Measurements from ENCODE around the gene E2F3.
"Not testable (repeated sequence)": the region's sequence is repeated elsewhere in the genome, so short reads cannot be mapped to it uniquely, and the experiment has no call there.

E2F3 gene

GRCh38 chr6:20472748-20473147, 71.1 kb downstream of the E2F3 start:
- DNase-seq, result no peak

- no peak for DNase-seq
Observed at GRCh38 chr6:20473518-20473917, 71.8 kb downstream of the E2F3 start.

- no peak for DNase-seq
Observed at GRCh38 chr6:20474874-20475542, 73.3 kb downstream of the E2F3 start.

- DNase-seq, result no peak
Observed at GRCh38 chr6:20476501-20477043, 74.9 kb downstream of the E2F3 start.

GRCh38 chr6:20477485-20477884, 75.8 kb downstream of the E2F3 start:
- no peak for DNase-seq

- DNase-seq, result no peak
Observed at GRCh38 chr6:20479060-20479459, 77.4 kb downstream of the E2F3 start.

- no peak for DNase-seq
Observed at GRCh38 chr6:20479526-20479925, 77.8 kb downstream of the E2F3 start.

- DNase-seq, result no peak
Observed at GRCh38 chr6:20481281-20481680, 79.6 kb downstream of the E2F3 start.

GRCh38 chr6:20483887-20484497, 82.3 kb downstream of the E2F3 start:
- no peak for DNase-seq

GRCh38 chr6:20486641-20487040, 85.0 kb downstream of the E2F3 start:
- DNase-seq, result no peak

- no peak for DNase-seq
Observed at GRCh38 chr6:20487669-20488375, 86.1 kb downstream of the E2F3 start.

GRCh38 chr6:20490591-20490990, 88.9 kb downstream of the E2F3 start:
- DNase-seq, result no peak

- no peak for DNase-seq
Observed at GRCh38 chr6:20492099-20492498, 90.4 kb downstream of the E2F3 start.

GRCh38 chr6:20497216-20498040, 95.7 kb downstream of the E2F3 start:
- DNase-seq, result no peak

- DNase-seq, result no peak
Observed at GRCh38 chr6:20498041-20498385, 96.3 kb downstream of the E2F3 start.

- DNase-seq, result no peak
Observed at GRCh38 chr6:20509212-20509611, 107.5 kb downstream of the E2F3 start.

- DNase-seq, result no peak
Observed at GRCh38 chr6:20511852-20512251, 110.2 kb downstream of the E2F3 start.

- DNase-seq, result not testable (repeated sequence)
Observed at GRCh38 chr6:20525208-20525607, 123.5 kb downstream of the E2F3 start.

GRCh38 chr6:20529086-20529448, 127.4 kb downstream of the E2F3 start:
- peak; percentile 10 for DNase-seq

GRCh38 chr6:20532881-20533280, 131.2 kb downstream of the E2F3 start:
- DNase-seq, result no peak

- no peak for DNase-seq
Observed at GRCh38 chr6:20533746-20534294, 132.1 kb downstream of the E2F3 start.

GRCh38 chr6:20534295-20535262, 132.9 kb downstream of the E2F3 start, which contains the start of gene CDKAL1:
TSS of gene CDKAL1 (plus strand) at chr6:20534457. CDS start at chr6:20546351, 11,894 bp downstream.
- DNase-seq, result peak; percentile 84

All from GDM1 (cell line).